Measurements from ENCODE around the gene TEX264. TPM values are rescaled to one million over a fixed set of nuclear protein-coding genes. Genes with fewer than 3 reads are reported as not detected.
A peak's percentile ranks its signal among the peaks of the same experiment; 100 is the strongest.

TEX264 gene
- total RNA-seq, 1 donor from 2014 or later = 0.54 TPM

GRCh38 chr3:51710631-51711351, 39.7 kb downstream of the TEX264 start:
- no peaks in the 10 kb centered on the region for H3K9me3 ChIP-seq (ENCODE audit: low read depth)
- H3F3A ChIP-seq (ENCODE audit: low read depth) = no peaks in the 10 kb centered on the region
- H3K36me3 ChIP-seq = no peaks in the 10 kb centered on the region
- peak; percentile 51 for DNase-seq (ENCODE audit: low spot score)
- no peak overlapping the region for H3K4me3 ChIP-seq
- H3K36me3 Mint-ChIP-seq = peaks cover under 1% of the 10 kb centered on the region
- peaks cover 15% of the 10 kb centered on the region for H4K20me1 ChIP-seq (ENCODE audit: low read depth)
- no peak overlapping the region for H3K4me2 ChIP-seq
- peaks cover 16% of the 10 kb centered on the region for H3K4me1 Mint-ChIP-seq
- no peak overlapping the region for H3K9ac ChIP-seq
- TF ChIP-seq EZH2phosphoT487 (IDR thresholded peaks at IDR 0.05) = no peak
- peak; percentile 47 for TF ChIP-seq CTCF (IDR thresholded peaks at IDR 0.05)
- H3K79me2 ChIP-seq (ENCODE audit: low read depth) = no peaks in the 10 kb centered on the region
- no peak overlapping the region for H3K4me3 Mint-ChIP-seq
- H3K27ac Mint-ChIP-seq = no peak overlapping the region
- peaks cover 34% of the 10 kb centered on the region for H3K27me3 ChIP-seq
- H3K27me3 Mint-ChIP-seq (ENCODE audit: insufficient read depth, low read depth) = peaks cover 18% of the 10 kb centered on the region
- H3K9me3 Mint-ChIP-seq = no peaks in the 10 kb centered on the region
- H2AFZ ChIP-seq (replicated peaks) = no peak overlapping the region
- H3K4me1 ChIP-seq = no peaks in the 10 kb centered on the region
- H3K27ac ChIP-seq = no peak overlapping the region

- H3K27me3 Mint-ChIP-seq (ENCODE audit: insufficient read depth, low read depth) = peaks cover 20% of the 10 kb centered on the region
- no peaks in the 10 kb centered on the region for H3K79me2 ChIP-seq (ENCODE audit: low read depth)
- H3K9ac ChIP-seq = no peak overlapping the region
- H3K27ac Mint-ChIP-seq = no peak overlapping the region
- H3K4me1 ChIP-seq = no peaks in the 10 kb centered on the region
- H4K20me1 ChIP-seq (ENCODE audit: low read depth) = peaks cover 9% of the 10 kb centered on the region
- TF ChIP-seq EZH2phosphoT487 (IDR thresholded peaks at IDR 0.05) (no peak), EZH2 (IDR thresholded peaks at IDR 0.05) (no peak), CTCF (IDR thresholded peaks at IDR 0.05) (no peak)
- H3K9me3 Mint-ChIP-seq = no peaks in the 10 kb centered on the region
- no peak overlapping the region for H3K4me2 ChIP-seq
- H3K9me3 ChIP-seq (ENCODE audit: low read depth) = no peaks in the 10 kb centered on the region
- H3K4me3 Mint-ChIP-seq = no peak overlapping the region
- DNase-seq (ENCODE audit: low spot score) = no peak
- H3K4me1 Mint-ChIP-seq = peaks cover 14% of the 10 kb centered on the region
- no peak overlapping the region for H3K27ac ChIP-seq
- peaks cover 27% of the 10 kb centered on the region for H3K27me3 ChIP-seq
- H2AFZ ChIP-seq (replicated peaks) = no peak overlapping the region
- no peaks in the 10 kb centered on the region for H3K36me3 Mint-ChIP-seq
- no peaks in the 10 kb centered on the region for H3F3A ChIP-seq (ENCODE audit: low read depth)
- no peaks in the 10 kb centered on the region for H3K36me3 ChIP-seq
- no peak overlapping the region for H3K4me3 ChIP-seq
Measured at GRCh38 chr3:51711352-51712037, 40.4 kb downstream of the TEX264 start.

- H3K27ac Mint-ChIP-seq = no peak overlapping the region
- H3K36me3 ChIP-seq = no peaks in the 10 kb centered on the region
- H3K4me3 ChIP-seq = no peak overlapping the region
- H3K4me3 Mint-ChIP-seq = no peak overlapping the region
- H3K27ac ChIP-seq = no peak overlapping the region
- H3K79me2 ChIP-seq (ENCODE audit: low read depth) = no peaks in the 10 kb centered on the region
- no peak overlapping the region for H3K4me2 ChIP-seq
- no peak for TF ChIP-seq EZH2phosphoT487 (IDR thresholded peaks at IDR 0.05)
- no peak for TF ChIP-seq CTCF (IDR thresholded peaks at IDR 0.05)
- TF ChIP-seq EZH2 (IDR thresholded peaks at IDR 0.05) = no peak
- H3K27me3 ChIP-seq = peaks cover 24% of the 10 kb centered on the region
- no peaks in the 10 kb centered on the region for H3K4me1 ChIP-seq
- no peak for DNase-seq (ENCODE audit: low spot score)
- H3K9me3 ChIP-seq (ENCODE audit: low read depth) = no peaks in the 10 kb centered on the region
- H3K36me3 Mint-ChIP-seq = no peaks in the 10 kb centered on the region
- H4K20me1 ChIP-seq (ENCODE audit: low read depth) = peaks cover 7% of the 10 kb centered on the region
- no peak overlapping the region for H3K9ac ChIP-seq
- H2AFZ ChIP-seq (replicated peaks) = no peak overlapping the region
- H3K9me3 Mint-ChIP-seq = no peaks in the 10 kb centered on the region
- H3F3A ChIP-seq (ENCODE audit: low read depth) = no peaks in the 10 kb centered on the region
- H3K27me3 Mint-ChIP-seq (ENCODE audit: insufficient read depth, low read depth) = peaks cover 20% of the 10 kb centered on the region
- H3K4me1 Mint-ChIP-seq = peaks cover 14% of the 10 kb centered on the region
Measured at GRCh38 chr3:51712038-51712420, 41.0 kb downstream of the TEX264 start.

Measured in neural progenitor cell (in vitro differentiated cells).